ENCODE results near the gene B4GALT3. TPM values are rescaled to one million over a fixed set of nuclear protein-coding genes. Genes with fewer than 3 reads are reported as not detected.

B4GALT3 gene
- polyA plus RNA-seq, 3 donors = 41.4 to 47.2 (median 44.1) TPM

- no peak for DNase-seq
Observed at GRCh38 chr1:161168906-161169305, 8.4 kb downstream of the B4GALT3 start.

DNA sequence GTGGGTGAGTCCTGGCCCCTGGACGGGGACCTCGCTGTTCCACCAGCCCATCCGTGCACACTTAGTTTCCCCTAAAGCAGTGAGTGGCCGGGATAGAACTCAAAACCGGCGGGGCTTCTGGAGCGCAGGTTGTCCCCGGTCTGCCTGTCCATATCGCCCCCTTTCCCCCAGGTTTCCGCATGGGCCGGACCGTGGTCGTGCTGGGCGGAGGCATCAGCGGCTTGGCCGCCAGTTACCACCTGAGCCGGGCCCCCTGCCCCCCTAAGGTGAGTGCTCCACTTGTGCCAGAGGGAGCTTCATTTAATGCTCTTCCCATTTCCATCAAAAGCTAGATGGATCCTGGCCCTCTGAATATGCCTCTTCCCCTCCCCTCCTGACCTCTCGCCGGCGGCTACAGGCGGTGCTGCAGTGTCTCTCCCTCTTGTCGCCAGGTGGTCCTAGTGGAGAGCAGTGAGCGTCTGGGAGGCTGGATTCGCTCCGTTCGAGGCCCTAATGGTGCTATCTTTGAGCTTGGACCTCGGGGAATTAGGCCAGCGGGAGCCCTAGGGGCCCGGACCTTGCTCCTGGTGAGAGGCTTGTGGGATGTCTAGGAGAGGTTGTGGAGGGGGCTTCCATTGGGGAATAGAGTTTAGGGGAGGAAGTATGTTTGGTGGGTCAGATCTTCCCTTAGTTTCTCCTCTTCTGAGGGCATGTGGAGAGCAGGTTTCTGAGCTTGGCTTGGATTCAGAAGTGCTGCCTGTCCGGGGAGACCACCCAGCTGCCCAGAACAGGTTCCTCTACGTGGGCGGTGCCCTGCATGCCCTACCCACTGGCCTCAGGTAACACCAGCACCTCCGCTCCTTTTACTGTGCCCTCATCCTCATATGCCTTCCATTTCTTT lies 10.4 kb downstream of the B4GALT3 start:
- DNase-seq = no peak

DNA sequence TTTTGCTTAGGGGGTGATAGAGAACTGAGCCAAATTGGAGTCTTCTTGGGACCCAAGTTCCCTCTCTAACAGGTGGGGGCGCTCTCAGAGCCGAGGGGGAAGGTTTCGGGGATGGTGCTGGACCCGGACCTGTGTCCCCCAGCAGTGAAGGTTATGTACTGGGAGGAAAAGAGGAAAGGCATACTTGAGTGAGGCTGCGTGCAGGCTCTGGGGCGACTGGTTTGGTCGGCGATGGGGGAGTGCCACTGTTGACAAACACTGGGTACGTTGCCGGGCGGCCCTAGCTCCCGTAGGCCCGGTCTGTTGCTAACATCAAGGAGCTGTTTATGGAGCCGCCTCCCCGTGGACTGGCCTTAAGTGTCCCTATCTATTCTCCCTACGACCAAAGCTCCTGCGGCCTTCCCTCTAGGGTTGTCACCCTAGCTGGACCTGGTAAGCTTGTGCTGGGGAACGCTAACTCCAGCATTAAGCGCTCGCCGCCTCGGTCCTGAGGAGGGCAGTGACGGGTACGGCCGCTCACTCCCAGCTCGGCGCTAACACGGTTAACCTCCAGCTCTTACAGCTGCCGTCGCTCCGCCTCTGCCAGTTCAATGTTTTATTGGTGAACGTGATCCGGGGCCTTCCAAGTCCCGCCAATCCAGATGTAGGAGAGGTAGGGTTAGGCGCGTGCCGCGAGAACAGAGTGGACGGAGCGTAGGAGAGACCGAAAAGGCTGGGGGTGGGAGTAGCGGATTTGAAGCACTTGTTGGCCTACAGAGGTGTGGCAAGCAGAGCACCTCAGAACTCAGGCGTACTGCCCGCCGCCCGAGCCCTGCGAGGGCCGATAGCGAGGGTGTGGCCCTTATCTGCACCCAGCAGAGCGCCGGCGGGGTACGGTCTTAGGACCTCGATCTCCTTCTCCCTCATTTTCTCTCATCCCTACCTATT lies 11.3 kb downstream of the B4GALT3 start, which contains the start of gene PPOX:
TSS of gene PPOX (plus strand) at position 685 of the 927 bp plus-strand sequence. CDS start 422 bp downstream, outside the sequence.
- peak; percentile 98 for DNase-seq

GRCh38 chr1:161164901-161165610 lies 12.3 kb downstream of the B4GALT3 start:
- DNase-seq = no peak

DNA sequence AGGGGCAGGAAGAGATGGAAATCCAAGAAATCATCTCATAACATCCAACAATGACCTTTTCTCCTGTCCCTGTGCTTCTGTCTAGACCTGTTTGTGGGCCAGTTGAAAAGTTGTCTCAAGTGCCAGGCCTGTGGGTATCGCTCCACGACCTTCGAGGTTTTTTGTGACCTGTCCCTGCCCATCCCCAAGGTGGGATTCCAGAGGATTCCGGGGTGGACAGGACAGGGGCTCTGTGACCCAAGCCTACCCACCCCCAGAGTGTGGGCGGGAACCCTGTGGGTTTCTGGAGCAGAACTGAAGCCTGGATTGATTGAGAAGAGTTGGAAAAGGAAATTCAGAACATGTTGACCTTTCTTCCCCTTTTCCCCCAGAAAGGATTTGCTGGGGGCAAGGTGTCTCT lies 13.5 kb downstream of the B4GALT3 start:
- DNase-seq = no peak

DNA sequence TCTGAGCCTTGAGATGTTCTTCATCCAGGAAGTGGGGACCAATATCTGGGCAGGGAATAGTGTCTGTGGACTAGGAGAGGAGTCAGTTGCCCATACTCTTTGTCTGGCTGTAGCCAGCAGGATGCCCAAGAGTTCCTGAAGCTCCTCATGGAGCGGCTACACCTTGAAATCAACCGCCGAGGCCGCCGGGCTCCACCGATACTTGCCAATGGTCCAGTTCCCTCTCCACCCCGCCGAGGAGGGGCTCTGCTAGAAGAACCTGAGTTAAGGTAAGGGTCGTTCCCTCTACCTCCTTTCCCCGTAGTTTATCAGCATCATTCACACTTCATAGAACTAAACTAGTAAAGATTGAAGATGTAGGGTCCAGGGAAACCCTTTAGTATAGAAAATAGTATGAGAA lies 14.5 kb downstream of the B4GALT3 start:
- DNase-seq = no peak

DNA sequence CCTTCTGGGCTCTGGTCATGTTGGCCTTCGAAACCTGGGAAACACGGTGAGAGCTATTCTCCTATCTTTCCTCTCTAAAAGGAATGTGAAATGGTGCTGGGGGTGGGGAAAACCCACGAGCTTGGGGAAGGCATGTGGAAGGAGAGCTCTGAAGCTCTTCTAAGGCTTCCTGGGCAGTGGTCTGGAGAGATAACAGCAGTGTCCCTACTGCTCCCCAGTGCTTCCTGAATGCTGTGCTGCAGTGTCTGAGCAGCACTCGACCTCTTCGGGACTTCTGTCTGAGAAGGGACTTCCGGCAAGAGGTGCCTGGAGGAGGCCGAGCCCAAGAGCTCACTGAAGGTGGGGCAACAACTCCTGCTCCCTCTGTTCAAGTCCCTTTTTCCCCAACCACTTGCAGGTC lies 15.3 kb downstream of the B4GALT3 start:
- no peak for DNase-seq

GRCh38 chr1:161161652-161162051 lies 15.7 kb downstream of the B4GALT3 start:
- no peak for DNase-seq

- DNase-seq = no peak
Observed at GRCh38 chr1:161160671-161161145, 16.6 kb downstream of the B4GALT3 start.

DNA sequence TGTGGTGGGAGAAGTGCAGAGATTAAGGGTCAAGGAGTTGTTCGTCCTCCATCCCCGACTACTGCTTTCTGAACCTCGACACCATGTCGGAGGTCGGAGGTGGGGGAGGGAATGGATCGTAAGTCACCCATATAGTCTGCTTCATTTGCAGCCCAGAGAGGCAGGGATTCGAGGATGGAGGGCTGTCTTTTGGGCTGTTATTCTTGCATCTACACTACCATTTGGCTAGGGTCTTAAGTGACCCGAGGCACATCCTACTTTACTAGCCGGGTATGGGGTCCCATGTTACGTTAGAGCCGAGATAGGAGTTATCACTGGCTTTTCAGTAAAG lies 17.4 kb downstream of the B4GALT3 start:
- no peak for DNase-seq

DNA sequence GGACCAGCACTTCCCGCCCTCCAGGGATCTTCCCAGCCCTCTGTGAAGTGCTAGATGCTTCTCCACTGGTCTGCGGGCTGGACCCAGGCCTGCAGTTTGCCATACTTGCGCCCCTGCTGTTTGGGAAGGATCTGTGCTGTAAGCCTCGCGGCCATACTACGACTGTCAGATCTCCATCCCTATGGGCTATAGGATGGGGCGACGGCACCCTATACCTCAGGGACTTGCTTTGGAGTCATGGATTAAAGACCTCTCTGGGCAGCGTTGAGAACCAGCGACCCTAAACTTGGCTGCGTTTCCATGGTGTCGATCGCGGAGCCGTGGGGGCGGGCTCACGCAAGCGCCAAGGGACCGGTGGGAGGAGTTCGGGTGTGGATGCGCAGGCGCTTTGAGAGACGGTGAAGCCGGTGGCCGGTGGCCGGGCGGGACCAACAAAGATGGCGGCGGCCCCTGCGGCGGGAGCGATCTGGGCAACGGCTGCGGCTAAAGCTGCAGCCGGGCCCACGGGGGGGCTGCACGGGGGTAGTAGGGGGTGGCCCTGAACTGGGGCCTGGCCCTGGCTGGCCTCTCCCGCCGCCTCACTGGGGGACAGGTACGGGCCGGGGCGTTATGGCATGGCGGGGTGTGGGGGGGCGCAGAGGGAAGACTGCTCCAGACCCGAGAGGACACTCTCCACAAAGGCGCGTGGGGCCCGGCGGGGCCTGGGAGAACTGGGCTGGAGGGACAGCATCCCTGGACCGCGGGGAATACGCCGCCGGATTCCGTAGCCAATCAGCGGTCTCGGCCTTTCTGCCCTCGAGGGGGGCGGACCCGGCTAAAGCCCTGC lies 18.0 kb downstream of the B4GALT3 start, which contains the start of gene USP21:
TSS of gene USP21 (plus strand) at position 414 of the 826 bp plus-strand sequence. CDS start 1,141 bp downstream, outside the sequence.
- peak; percentile 94 for DNase-seq

- DNase-seq = no peak
Observed at GRCh38 chr1:161158316-161159010, 18.8 kb downstream of the B4GALT3 start.

GRCh38 chr1:161157867-161158266 lies 19.4 kb downstream of the B4GALT3 start:
- DNase-seq = no peak

- DNase-seq = peak; percentile 90
Observed at GRCh38 chr1:161153682-161154337, 23.5 kb downstream of the B4GALT3 start, which contains the start of gene UFC1. Gene UFC1, plus strand, starts transcription at chr1:161153978. Its CDS starts 20 bp downstream, at chr1:161153998.

DNA sequence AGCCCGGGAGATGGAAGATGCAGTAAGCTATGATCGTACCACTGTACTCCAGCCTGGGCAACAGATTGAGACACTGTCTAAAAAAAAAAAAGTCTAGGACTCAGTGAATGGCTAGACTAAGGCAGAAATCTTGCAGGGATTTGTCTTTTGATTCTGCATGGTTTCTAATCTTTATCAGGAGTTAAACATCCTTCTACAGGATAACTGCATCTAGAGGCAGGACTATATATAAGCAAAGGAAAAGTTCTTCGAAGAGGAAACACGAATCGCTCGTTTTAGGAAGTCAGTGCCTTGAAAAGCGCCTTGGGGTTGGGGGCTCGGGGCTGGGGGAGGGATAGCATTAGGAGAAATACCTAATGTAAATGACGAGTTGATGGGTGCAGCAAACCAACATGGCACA lies 24.1 kb downstream of the B4GALT3 start:
- no peak for DNase-seq

DNA sequence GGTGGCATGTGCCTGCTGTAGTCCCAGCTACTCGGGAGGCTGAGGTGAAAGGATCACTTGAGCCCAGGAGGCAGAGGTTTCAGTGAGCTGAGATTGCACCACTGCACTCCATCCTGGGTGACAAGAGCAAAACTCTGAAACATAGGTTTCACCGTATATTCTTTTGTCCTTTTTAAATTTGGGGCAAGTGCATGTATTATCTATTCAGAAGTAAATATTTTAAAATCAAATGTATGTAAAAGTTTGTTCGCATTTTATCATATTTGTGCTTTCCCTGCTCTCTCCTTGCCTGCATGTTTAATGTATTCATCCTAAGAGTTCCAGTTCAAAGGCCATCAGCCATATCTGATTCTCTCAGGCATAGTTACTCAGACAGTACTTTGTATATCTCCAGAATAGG lies 31.5 kb downstream of the B4GALT3 start:
- no peak for DNase-seq

DNA sequence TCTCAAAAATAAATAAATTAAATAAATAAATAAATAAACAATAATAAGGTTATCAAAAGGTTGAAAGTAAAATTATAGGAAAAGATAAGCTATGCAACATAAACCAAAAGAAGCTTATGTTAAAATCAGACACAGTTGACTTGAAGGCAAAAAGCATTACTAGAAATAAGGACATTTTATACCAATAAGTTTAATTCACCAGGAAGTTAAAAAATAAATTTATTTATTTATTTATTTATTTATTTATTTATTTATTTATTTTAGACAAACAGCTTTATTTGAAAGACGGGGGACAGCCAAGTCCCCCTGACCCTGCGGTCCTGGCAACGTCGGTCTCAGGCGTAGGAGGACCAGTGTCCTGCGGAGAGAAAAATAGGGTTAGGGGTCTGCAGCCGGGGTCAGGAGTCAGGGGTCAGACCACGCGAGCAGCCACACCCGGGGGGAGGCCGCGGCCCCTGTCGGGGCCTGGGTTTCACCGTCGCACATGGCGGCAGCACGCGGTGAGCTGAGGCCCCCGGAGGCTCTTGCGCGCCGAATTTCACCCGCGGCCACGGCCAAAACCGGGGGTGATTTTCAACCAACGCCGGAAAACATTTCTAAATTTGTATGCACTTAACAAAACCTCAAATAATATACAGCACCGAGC lies 36.4 kb downstream of the B4GALT3 start:
- no peak for DNase-seq

DNA sequence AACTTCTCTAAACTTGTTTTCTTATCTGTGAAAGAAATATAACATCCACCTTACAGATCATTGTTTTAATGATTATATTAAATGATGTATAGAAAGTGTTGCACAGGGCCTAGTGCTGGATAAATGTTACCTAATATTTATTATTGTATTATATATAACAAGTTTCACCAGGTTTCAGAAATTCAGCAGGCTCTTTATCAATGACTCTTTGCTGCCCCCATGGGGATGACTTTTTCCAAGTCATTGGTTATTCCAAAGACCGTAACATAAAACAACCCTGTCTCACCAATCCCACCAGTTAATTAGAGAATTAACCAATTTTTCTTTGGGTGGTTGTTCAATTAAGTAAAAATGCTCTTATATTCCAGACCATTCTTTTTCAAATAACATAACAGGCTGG lies 37.5 kb downstream of the B4GALT3 start:
- DNase-seq = peak; percentile 44

DNA sequence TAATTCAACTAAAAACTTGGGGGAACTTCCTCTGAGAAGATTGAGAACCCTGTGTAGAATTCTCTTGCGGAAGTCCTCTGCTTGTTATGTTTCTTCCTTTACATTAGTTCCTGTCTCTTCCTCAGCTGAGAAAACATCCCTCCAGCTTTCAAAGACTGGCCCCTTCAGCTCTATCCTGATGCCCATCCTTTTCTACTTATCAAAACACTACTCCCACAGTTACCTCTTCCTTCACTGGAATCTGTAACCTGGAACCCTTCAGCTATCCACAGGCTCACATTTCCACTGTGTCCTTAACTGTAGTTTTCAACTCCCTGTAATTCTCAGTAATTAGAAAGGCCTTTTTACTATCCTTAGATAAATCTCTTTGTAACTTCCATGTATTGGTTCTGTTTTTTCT lies 38.9 kb downstream of the B4GALT3 start:
- DNase-seq = peak; percentile 45

All from renal pelvis (tissue), 4 donors.